HG03457 (cell line): ENCODE results near the gene PCDHA2.
"Not testable (repeated sequence)": the region's sequence is repeated elsewhere in the genome, so short reads cannot be mapped to it uniquely, and the experiment has no call there.

Source experiments
- ATAC-seq: cut with Tn5 transposase; IDR thresholded peaks from one replicate; pipeline ENCODE4 v1.9.1; 2021; ENCODE audit warnings: moderate number of reproducible peaks; ENCODE audit not compliant: unreplicated experiment

PCDHA2 gene

DNA sequence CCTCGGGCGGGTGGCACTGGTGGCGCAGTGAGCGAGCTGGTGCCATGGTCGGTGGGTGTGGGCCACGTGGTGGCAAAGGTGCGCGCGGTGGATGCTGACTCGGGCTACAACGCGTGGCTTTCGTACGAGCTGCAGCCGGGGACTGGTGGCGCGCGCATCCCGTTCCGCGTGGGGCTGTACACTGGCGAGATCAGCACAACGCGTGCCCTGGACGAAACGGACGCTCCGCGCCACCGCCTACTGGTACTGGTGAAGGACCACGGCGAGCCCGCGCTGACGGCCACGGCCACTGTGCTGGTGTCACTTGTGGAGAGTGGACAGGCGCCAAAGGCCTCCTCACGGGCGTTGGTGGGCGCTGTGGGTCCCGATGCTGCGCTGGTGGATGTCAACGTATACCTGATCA, 14.2 kb downstream of the PCDHA2 start:
- no peak for ATAC-seq

DNA sequence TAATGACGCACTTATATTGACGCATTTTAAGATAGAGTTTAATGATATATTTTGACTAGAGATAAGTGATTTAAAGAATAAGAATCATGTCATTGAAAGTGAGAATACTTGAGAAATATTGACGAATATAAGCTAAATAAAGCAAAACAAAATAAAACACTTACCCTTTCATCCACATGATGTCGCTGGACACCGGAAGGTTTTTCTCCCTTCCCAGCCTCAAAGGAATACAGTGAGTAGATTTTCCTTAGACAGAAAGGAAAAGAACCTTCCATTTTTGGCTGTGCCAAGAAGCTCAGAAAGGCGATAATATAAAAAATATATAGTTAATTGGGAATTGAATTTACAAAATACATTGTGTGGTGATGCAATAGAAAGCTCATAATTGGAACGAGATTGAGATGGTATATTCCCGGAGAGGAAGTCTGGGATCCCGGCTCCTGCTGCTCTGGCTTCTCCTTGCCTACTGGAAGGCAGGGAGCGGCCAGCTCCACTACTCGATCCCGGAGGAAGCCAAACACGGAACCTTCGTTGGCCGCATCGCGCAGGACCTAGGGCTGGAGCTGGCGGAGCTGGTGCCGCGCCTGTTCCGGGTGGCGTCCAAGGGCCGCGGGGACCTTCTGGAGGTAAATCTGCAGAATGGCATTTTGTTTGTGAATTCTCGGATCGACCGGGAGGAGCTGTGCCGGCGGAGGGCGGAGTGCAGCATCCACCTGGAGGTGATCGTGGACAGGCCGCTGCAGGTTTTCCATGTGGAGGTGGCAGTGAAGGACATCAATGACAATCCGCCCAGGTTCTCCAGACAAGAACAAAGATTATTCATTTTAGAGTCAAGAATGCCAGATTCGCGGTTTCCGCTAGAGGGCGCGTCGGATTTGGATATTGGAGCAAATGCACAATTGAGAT, 27.0 kb downstream of the PCDHA2 start, which contains the start of gene PCDHA5:
PCDHA5 (plus strand) TSS at position 239 of the 906 bp plus-strand sequence.
- ATAC-seq: no peak

DNA sequence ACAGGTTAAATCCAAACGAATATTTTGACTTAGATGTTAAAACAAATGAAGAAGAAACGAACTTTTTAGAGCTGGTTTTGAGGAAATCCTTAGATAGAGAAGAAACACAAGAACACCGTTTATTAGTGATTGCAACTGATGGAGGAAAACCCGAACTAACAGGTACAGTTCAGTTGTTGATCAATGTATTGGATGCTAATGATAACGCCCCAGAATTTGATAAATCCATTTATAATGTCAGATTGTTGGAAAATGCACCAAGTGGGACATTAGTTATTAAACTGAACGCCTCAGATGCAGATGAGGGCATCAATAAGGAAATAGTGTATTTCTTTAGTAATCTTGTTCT, 27.6 kb downstream of the PCDHA2 start:
- ATAC-seq: no peak

DNA sequence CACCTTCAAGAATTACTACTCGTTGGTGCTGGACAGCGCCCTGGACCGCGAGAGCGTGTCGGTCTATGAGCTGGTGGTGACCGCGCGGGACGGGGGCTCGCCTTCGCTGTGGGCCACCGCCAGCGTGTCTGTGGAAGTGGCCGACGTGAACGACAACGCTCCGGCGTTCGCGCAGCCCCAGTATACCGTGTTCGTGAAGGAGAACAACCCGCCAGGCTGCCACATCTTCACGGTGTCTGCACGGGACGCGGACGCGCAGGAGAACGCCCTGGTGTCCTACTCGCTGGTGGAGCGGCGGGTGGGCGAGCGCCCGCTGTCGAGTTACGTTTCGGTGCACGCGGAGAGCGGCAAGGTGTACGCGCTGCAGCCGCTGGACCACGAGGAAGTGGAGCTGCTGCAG, 28.3 kb downstream of the PCDHA2 start:
- ATAC-seq: not testable (repeated sequence)

DNA sequence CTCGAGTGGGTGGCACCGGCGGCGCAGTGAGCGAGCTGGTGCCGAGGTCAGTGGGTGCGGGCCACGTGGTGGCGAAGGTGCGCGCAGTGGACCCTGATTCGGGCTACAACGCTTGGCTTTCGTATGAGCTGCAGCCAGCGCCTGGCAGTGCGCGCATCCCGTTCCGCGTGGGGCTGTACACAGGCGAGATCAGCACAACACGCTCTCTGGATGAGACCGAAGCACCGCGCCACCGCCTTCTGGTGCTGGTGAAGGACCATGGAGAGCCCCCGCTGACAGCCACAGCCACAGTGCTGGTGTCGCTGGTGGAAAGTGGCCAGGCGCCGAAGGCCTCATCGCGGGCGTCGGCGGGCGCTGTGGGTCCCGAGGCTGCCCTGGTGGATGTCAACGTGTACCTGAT, 28.8 kb downstream of the PCDHA2 start:
- no peak for ATAC-seq

DNA sequence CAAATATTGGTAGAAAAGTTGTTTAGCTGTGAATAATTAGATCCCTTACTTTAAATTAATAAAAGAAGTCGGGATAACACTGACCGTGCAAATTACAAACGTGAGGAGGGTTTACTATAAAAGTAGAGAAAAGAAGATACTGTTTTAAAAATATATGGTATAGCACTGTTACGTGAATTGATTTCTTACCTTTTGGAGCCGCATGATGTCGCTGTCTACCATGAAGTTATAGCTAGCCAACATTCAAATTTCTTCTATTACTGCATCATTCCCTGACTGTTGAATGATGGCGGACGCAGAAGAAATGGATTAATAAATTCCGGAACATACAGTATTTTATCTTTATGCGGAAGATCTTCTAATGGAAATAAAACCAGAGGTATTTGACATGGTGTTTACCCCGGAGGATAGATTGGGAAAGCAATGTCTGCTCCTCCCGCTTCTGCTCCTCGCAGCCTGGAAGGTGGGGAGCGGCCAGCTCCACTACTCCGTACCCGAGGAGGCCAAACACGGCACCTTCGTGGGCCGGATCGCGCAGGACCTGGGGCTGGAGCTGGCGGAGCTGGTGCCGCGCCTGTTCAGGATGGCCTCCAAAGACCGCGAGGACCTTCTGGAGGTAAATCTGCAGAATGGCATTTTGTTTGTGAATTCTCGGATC, 33.2 kb downstream of the PCDHA2 start, which contains the start of gene PCDHA6:
PCDHA6 (plus strand) TSS at position 257 of the 658 bp plus-strand sequence; CDS start at position 389, 132 bp downstream.
- ATAC-seq: no peak

DNA sequence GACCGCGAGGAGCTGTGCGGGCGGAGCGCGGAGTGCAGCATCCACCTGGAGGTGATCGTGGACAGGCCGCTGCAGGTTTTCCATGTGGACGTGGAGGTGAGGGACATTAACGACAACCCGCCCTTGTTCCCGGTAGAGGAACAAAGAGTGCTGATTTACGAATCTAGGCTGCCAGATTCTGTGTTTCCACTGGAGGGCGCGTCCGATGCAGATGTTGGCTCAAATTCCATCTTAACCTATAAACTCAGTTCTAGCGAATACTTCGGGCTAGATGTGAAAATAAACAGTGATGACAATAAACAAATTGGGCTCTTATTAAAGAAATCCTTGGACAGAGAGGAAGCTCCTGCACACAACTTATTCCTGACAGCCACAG, 33.7 kb downstream of the PCDHA2 start:
- ATAC-seq: no peak

DNA sequence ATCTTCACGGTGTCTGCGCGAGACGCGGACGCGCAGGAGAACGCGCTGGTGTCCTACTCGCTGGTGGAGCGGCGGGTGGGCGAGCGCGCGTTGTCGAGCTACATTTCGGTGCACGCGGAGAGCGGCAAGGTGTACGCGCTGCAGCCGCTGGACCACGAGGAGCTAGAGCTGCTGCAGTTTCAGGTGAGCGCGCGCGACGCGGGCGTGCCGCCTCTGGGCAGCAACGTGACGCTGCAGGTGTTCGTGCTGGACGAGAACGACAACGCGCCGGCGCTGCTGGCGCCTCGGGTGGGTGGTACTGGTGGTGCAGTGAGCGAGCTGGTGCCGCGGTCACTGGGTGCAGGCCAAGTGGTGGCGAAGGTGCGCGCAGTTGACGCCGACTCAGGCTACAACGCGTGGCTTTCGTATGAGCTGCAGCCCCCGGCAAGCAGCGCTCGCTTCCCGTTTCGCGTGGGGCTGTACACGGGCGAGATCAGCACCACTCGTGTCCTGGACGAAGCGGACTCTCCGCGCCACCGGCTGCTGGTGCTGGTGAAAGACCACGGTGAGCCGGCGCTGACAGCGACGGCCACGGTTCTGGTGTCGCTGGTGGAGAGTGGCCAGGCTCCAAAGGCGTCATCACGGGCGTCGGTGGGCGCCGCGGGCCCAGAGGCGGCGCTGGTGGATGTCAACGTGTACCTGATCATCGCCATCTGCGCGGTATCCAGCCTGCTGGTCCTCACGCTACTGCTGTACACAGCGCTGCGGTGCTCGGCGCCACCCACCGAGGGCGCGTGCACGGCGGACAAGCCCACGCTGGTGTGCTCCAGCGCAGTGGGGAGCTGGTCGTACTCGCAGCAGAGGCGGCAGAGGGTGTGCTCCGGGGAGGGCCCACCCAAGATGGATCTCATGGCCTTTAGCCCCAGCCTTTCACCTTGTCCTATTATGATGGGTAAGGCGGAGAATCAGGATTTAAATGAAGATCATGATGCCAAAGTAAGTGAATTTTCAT, 35.2 kb downstream of the PCDHA2 start:
- ATAC-seq: not testable (repeated sequence)

DNA sequence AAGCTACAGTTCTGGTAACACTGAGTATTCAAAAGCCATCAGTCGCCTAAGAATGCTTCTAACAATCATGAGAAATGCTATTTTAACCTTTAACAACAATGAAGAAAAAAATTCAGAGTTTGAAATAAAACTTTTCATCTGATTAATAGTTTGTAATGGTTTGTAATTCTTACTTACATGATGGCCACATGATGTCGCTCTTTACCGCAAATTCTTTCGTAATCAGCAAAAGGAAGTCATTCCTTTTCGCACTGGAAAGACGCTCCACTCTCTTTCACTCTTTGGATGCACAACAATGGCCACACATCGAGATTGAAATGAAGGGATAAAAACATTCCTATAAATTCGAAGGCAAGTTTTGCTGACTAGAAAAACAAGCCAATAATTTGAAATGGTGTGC, 39.3 kb downstream of the PCDHA2 start, which contains the start of gene PCDHA7:
PCDHA7 (plus strand) TSS at position 277 of the 400 bp plus-strand sequence; CDS start at position 392, 115 bp downstream.
- no peak for ATAC-seq

DNA sequence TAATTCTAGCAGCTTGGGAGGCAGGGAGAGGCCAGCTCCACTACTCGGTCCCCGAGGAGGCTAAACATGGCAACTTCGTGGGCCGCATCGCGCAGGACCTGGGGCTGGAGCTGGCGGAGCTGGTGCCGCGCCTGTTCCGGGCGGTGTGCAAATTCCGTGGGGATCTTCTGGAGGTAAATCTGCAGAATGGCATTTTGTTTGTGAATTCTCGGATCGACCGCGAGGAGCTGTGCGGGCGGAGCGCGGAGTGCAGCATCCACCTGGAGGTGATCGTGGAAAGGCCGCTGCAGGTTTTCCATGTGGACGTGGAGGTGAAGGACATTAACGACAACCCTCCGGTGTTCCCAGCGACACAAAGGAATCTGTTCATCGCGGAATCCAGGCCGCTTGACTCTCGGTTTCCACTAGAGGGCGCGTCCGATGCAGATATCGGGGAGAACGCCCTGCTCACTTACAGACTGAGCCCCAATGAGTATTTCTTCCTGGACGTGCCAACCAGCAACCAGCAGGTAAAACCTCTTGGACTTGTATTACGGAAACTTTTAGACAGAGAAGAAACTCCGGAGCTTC, 39.9 kb downstream of the PCDHA2 start:
- not testable (repeated sequence) for ATAC-seq

DNA sequence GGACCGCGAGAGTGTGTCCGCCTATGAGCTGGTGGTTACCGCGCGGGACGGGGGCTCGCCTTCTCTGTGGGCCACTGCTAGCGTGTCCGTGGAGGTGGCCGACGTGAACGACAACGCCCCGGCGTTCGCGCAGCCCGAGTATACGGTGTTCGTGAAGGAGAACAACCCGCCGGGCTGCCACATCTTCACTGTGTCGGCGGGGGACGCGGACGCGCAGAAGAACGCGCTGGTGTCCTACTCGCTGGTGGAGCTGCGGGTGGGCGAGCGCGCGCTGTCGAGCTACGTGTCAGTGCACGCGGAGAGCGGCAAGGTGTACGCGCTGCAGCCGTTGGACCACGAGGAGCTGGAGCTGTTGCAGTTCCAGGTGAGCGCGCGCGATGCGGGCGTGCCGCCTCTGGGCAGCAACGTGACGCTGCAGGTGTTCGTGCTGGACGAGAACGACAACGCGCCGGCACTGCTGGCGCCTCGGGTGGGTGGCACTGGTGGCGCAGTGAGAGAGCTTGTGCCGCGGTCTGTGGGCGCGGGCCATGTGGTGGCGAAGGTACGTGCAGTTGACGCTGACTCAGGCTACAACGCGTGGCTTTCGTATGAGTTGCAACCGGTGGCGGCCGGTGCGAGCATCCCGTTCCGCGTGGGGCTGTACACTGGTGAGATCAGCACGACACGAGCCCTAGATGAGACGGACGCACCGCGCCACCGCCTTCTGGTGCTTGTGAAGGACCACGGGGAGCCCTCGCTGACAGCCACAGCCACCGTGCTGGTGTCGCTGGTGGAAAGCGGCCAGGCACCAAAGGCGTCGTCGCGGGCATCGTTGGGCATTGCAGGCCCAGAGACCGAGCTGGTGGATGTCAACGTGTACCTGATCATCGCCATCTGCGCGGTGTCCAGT, 41.2 kb downstream of the PCDHA2 start:
- no peak for ATAC-seq

DNA sequence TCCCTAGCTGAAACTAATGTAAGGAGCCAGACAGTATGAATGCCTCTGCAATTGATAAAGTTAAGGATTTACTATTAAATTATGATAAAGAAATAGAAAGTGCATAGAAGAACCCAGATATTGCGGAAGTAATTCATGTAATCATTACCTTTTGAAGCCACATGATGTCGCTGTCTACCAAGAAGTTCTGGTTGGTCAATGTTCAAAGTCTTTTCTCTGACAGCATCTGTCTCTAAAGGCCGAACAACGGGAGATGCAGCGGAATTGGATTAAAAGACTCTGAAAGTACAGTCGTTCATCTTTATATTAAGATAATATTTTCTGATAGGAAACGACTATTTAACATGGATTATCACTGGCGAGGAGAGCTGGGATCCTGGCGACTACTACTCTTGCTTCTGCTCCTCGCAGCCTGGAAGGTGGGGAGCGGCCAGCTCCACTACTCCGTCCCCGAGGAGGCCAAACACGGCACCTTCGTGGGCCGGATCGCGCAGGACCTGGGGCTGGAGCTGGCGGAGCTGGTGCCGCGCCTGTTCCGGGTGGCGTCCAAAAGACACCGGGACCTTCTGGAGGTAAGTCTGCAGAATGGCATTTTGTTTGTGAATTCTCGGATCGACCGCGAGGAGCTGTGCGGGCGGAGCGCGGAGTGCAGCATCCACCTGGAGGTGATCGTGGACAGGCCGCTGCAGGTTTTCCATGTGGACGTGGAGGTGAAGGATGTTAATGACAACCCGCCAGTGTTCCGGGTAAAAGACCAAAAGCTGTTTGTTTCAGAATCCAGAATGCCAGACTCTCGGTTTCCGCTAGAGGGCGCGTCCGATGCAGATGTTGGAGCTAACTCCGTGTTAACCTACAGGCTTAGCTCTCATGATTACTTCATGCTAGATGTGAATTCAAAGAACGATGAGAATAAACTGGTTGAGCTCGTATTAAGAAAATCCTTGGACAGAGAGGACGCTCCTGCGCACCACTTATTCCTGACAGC, 46.6 kb downstream of the PCDHA2 start, which contains the start of gene PCDHA8:
PCDHA8 (plus strand) TSS at position 210 of the 985 bp plus-strand sequence; CDS start at position 345, 135 bp downstream.
- no peak for ATAC-seq

DNA sequence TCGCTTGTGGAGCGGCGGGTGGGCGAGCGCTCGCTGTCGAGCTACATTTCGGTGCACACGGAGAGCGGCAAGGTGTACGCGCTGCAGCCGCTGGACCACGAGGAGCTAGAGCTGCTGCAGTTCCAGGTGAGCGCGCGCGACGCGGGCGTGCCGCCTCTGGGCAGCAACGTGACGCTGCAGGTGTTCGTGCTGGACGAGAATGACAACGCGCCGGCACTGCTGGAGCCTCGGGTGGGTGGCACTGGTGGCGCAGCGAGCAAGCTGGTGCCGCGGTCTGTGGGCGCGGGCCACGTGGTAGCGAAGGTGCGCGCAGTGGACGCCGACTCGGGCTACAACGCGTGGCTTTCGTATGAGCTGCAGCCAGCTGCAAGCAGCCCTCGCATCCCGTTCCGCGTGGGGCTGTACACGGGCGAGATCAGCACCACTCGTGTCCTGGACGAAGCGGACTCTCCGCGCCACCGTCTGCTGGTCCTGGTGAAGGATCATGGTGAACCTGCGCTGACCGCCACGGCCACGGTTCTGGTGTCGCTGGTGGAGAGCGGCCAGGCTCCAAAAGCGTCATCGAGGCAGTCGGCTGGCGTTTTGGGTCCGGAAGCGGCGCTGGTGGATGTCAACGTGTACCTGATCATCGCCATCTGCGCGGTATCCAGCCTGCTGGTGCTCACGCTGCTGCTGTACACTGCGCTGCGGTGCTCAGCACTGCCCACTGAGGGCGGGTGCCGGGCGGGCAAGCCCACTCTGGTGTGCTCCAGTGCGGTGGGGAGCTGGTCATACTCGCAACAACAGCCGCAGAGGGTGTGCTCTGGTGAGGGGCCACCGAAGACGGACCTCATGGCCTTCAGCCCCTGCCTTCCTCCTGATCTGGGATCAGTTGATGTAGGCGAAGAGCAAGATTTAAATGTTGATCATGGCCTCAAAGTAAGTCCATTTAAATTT, 48.4 kb downstream of the PCDHA2 start:
- no peak for ATAC-seq
